B cell (primary cell): ENCODE data around the gene MEX3A.

Experiments used
- EZH2 ChIP-seq: IDR thresholded peaks from 2 replicates; pipeline ENCODE4 v1.6.1; 2012; ENCODE audit warnings: borderline replicate concordance, low read depth, mild to moderate bottlenecking, moderate library complexity, low read length; ENCODE audit not compliant: insufficient read depth, poor library complexity, severe bottlenecking
- TF ChIP-seq, protein P1 (sequence below): fragments of 200-600 bp; IDR thresholded peaks from one replicate; pipeline ENCODE4 v1.8.0; 2022; ENCODE audit warnings: antibody characterized with exemption, mild to moderate bottlenecking

DNA sequence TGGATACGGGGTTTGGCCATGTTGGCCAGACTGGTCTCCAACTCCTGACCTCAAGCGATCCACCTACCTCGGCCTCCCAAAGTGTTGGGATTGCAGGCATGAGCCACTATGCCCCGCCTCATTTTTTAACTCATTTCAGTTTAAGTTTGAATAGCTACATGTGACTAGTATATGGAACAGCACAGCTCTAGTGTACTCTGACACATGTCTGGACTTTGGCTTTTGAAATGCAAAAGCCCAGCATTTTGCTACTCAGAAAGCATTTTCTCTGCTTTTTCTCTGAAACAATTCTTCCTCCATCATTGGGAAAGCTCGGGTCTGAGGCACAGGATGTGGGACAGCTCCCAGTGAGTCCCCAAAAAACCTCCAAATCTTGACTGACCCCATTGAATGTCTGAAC is 57.5 kb downstream of the MEX3A start:
- TF ChIP-seq, protein P1, sequence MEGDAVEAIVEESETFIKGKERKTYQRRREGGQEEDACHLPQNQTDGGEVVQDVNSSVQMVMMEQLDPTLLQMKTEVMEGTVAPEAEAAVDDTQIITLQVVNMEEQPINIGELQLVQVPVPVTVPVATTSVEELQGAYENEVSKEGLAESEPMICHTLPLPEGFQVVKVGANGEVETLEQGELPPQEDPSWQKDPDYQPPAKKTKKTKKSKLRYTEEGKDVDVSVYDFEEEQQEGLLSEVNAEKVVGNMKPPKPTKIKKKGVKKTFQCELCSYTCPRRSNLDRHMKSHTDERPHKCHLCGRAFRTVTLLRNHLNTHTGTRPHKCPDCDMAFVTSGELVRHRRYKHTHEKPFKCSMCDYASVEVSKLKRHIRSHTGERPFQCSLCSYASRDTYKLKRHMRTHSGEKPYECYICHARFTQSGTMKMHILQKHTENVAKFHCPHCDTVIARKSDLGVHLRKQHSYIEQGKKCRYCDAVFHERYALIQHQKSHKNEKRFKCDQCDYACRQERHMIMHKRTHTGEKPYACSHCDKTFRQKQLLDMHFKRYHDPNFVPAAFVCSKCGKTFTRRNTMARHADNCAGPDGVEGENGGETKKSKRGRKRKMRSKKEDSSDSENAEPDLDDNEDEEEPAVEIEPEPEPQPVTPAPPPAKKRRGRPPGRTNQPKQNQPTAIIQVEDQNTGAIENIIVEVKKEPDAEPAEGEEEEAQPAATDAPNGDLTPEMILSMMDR, result no peak
- TF ChIP-seq EZH2, result no peak
